HEK293T (cell line): ENCODE data around the gene CD226.

Experiments used
- CTCF ChIA-PET: fragments of 350-600 bp; formaldehyde crosslinking; extraction: SDS; loops from one replicate; lab custom pipeline; 2021; ENCODE audit warnings: antibody characterized with exemption, inconsistent platforms; lab: Yijun Ruan, JAX
- POLR2A ChIA-PET: fragments of 350-600 bp; formaldehyde crosslinking; extraction: SDS; loops from one replicate; lab custom pipeline; 2020; ENCODE audit warnings: antibody characterized with exemption, inconsistent platforms; lab: Yijun Ruan, JAX
- DNase-seq: peaks from one replicate; pipeline ENCODE4 v3.0.0; 2012; ENCODE audit warnings: mixed read lengths; ENCODE audit errors: extremely low spot score
- ARNT ChIP-seq: fragments of 450-650 bp; IDR thresholded peaks from 2 replicates; pipeline ENCODE4 v1.6.1; 2017; ENCODE audit warnings: mild to moderate bottlenecking
- BHLHE40 ChIP-seq: fragments of 450-650 bp; IDR thresholded peaks from 2 replicates; pipeline ENCODE4 v1.6.1; 2016; ENCODE audit warnings: mild to moderate bottlenecking, moderate library complexity, borderline replicate concordance
- CTBP1 ChIP-seq: fragments of 450-650 bp; IDR thresholded peaks from 2 replicates; pipeline ENCODE4 v1.6.1; 2016; ENCODE audit warnings: borderline replicate concordance
- ELF4 ChIP-seq: fragments of 450-650 bp; IDR thresholded peaks from 2 replicates; pipeline ENCODE4 v1.6.1; 2017; ENCODE audit warnings: antibody characterized with exemption
- FOXA1 ChIP-seq: fragments of 450-650 bp; IDR thresholded peaks from 2 replicates; pipeline ENCODE4 v1.6.1; 2016; ENCODE audit warnings: mild to moderate bottlenecking
- FOXK2 ChIP-seq: fragments of 450-650 bp; IDR thresholded peaks from 2 replicates; pipeline ENCODE4 v1.6.1; 2016; ENCODE audit warnings: mild to moderate bottlenecking
- FOXM1 ChIP-seq: fragments of 450-650 bp; IDR thresholded peaks from 2 replicates; pipeline ENCODE4 v1.6.1; 2017; ENCODE audit warnings: mild to moderate bottlenecking, borderline replicate concordance
- HDGF ChIP-seq: fragments of 450-650 bp; IDR thresholded peaks from 2 replicates; pipeline ENCODE4 v1.6.1; 2017; ENCODE audit warnings: antibody characterized with exemption, borderline replicate concordance
- L3MBTL2 ChIP-seq: fragments of 450-650 bp; conservative IDR thresholded peaks from 2 replicates; pipeline ENCODE4 v1.6.1; 2016; ENCODE audit warnings: mild to moderate bottlenecking
- LEF1 ChIP-seq: fragments of 450-650 bp; IDR thresholded peaks from 2 replicates; pipeline ENCODE4 v1.6.1; 2017; ENCODE audit warnings: mild to moderate bottlenecking, borderline replicate concordance
- NFRKB ChIP-seq: fragments of 450-650 bp; IDR thresholded peaks from 2 replicates; pipeline ENCODE4 v1.6.1; 2016; ENCODE audit warnings: mild to moderate bottlenecking, moderate library complexity
- PKNOX1 ChIP-seq: fragments of 450-650 bp; IDR thresholded peaks from 2 replicates; pipeline ENCODE4 v1.6.1; 2016
- SP1 ChIP-seq: fragments of 450-650 bp; IDR thresholded peaks from 2 replicates; pipeline ENCODE4 v1.6.1; 2017
- SUZ12 ChIP-seq: fragments of 450-650 bp; IDR thresholded peaks from 2 replicates; pipeline ENCODE4 v1.6.1; 2016; ENCODE audit warnings: mild to moderate bottlenecking
- TARDBP ChIP-seq: fragments of 450-650 bp; IDR thresholded peaks from 2 replicates; pipeline ENCODE4 v1.6.1; 2016
- ZNF384 ChIP-seq: fragments of 450-650 bp; IDR thresholded peaks from 2 replicates; pipeline ENCODE4 v1.6.1; 2016

The CD226 gene

DNA sequence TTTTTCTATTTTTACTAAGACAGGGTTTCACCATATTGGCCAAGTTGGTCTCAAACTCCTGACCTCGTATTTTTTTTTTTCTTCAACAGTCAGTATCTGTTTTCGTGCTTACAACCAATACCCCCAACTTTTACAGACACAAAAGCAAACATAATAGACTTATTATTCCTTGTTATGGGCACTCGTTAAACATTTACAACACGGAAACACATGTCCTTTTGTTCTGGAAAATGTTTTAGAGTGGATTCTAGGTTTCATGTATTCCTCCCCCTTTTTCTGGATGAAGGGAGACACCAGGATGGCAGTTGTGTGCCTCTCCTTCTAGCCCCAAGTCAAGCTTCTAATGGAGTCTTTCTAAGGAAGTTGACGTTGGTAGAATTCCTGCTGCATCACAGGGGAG, 88.8 kb downstream of the CD226 start:
- POLR2A ChIA-PET = no interaction called here
- CTCF ChIA-PET = no interaction called here
- TF ChIP-seq ZNF384 = no peak
- TF ChIP-seq FOXA1 = no peak
- no peak for TF ChIP-seq ELF4
- TF ChIP-seq FOXK2 = no peak
- TF ChIP-seq L3MBTL2 = no peak
- no peak for TF ChIP-seq CTBP1
- TF ChIP-seq LEF1 = no peak
- no peak for TF ChIP-seq SP1
- no peak for TF ChIP-seq PKNOX1
- no peak for TF ChIP-seq TARDBP
- no peak for TF ChIP-seq BHLHE40
- no peak for TF ChIP-seq ARNT
- no peak for TF ChIP-seq FOXM1
- no peak for TF ChIP-seq NFRKB
- no peak for TF ChIP-seq SUZ12
- no peak for TF ChIP-seq HDGF
- no peak for DNase-seq

GRCh38 chr18:69854455-69854854, 93.2 kb downstream of the CD226 start:
- DNase-seq = no peak
- CTCF ChIA-PET = no interaction called here
- TF ChIP-seq ZNF384 = no peak
- TF ChIP-seq FOXA1 = no peak
- no peak for TF ChIP-seq TARDBP
- no peak for TF ChIP-seq ELF4
- no peak for TF ChIP-seq SUZ12
- no peak for TF ChIP-seq FOXM1
- no peak for TF ChIP-seq SP1
- no peak for TF ChIP-seq LEF1
- no peak for TF ChIP-seq ARNT
- TF ChIP-seq BHLHE40 = no peak
- TF ChIP-seq PKNOX1 = no peak
- no peak for TF ChIP-seq NFRKB
- no peak for TF ChIP-seq L3MBTL2
- no peak for TF ChIP-seq CTBP1
- TF ChIP-seq FOXK2 = no peak
- TF ChIP-seq HDGF = no peak
- POLR2A ChIA-PET = no interaction called here

DNA sequence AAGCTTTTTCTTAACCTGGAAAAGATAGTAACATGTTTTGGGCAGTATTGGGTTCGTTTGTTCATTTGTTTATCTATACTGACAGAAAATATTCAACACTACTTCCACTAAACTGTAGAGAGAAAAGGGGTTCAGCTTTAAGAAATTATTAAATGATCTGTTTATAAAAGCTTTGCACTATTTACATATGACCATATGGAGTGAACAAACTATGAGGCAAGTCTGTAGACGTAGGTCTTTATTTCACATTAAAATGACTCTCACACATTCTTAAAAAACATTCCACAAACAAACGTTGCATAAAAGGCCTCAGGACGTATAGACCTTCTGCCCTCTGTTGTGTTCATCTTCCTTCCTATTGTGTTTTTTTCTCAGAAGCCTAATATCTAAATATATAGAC, 94.6 kb downstream of the CD226 start:
- ChIA-PET POLR2A (no interaction called here), CTCF (no interaction called here)
- DNase-seq = no peak
- TF ChIP-seq CTBP1 = no peak
- TF ChIP-seq SP1 = no peak
- no peak for TF ChIP-seq SUZ12
- no peak for TF ChIP-seq BHLHE40
- TF ChIP-seq ELF4 = no peak

GRCh38 chr18:69845593-69846506, 101.8 kb downstream of the CD226 start:
- no peak for TF ChIP-seq HDGF
- 0 out of 2 replicates have a peak, but pooled peaks have one; percentile 2 for TF ChIP-seq PKNOX1
- POLR2A ChIA-PET = no interaction called here
- CTCF ChIA-PET = interaction anchor here (0.6 kb wide), 1 partner anchor 363 kb away, joined by 4 read pairs; no protein-coding TSS in a partner anchor
- peak; percentile 6 for DNase-seq

- no peak for DNase-seq
- CTCF ChIA-PET = no interaction called here
- POLR2A ChIA-PET = no interaction called here
- no peak for TF ChIP-seq NFRKB
- TF ChIP-seq FOXM1 = no peak
- TF ChIP-seq HDGF = no peak
- TF ChIP-seq LEF1 = no peak
- no peak for TF ChIP-seq ELF4
Observed at GRCh38 chr18:69844656-69845055, 103.0 kb downstream of the CD226 start.

- no peak for DNase-seq
- ChIA-PET POLR2A (no interaction called here), CTCF (no interaction called here)
- TF ChIP-seq ZNF384 (no peak), ARNT (no peak), L3MBTL2 (no peak), CTBP1 (no peak), HDGF (no peak), SP1 (no peak), PKNOX1 (no peak), LEF1 (no peak), FOXA1 (no peak), FOXK2 (no peak), TARDBP (no peak), NFRKB (no peak), ELF4 (no peak), SUZ12 (no peak), FOXM1 (no peak), BHLHE40 (no peak)
Observed at GRCh38 chr18:69843015-69843414, 104.7 kb downstream of the CD226 start.
